Effector CD8-positive, alpha-beta T cell (primary cell): ENCODE data around the gene KCNJ9.
"Not testable (repeated sequence)": the region's sequence is repeated elsewhere in the genome, so short reads cannot be mapped to it uniquely, and the experiment has no call there.

Source experiments
- DNase-seq: peaks from one replicate; lab custom pipeline; 2025; lab: John Stamatoyannopoulos, UW

The KCNJ9 gene

GRCh38 chr1:160103658-160104408 is 22.5 kb downstream of the KCNJ9 start:
- no peak for DNase-seq

- DNase-seq: no peak
Measured at GRCh38 chr1:160104486-160104885, 23.1 kb downstream of the KCNJ9 start.

GRCh38 chr1:160105155-160105554 is 23.8 kb downstream of the KCNJ9 start:
- DNase-seq: no peak

- DNase-seq: no peak
Measured at GRCh38 chr1:160107512-160107911, 26.2 kb downstream of the KCNJ9 start.

GRCh38 chr1:160108888-160109662 is 27.7 kb downstream of the KCNJ9 start:
- DNase-seq: no peak

GRCh38 chr1:160109686-160110085 is 28.3 kb downstream of the KCNJ9 start:
- DNase-seq: no peak

GRCh38 chr1:160111462-160111861 is 30.1 kb downstream of the KCNJ9 start:
- DNase-seq: not testable (repeated sequence)

- DNase-seq: no peak
Measured at GRCh38 chr1:160112357-160112756, 31.0 kb downstream of the KCNJ9 start.

- DNase-seq: no peak
Measured at GRCh38 chr1:160113407-160113806, 32.1 kb downstream of the KCNJ9 start.

GRCh38 chr1:160114085-160114484 is 32.7 kb downstream of the KCNJ9 start:
- no peak for DNase-seq

GRCh38 chr1:160115545-160116282 is 34.4 kb downstream of the KCNJ9 start, which contains the start of gene ATP1A2:
ATP1A2 (plus strand) TSS chr1:160115759; CDS start chr1:160115862, 103 bp downstream.
- no peak for DNase-seq

GRCh38 chr1:160116283-160117147 is 35.2 kb downstream of the KCNJ9 start:
- DNase-seq: no peak

- DNase-seq: no peak
Measured at GRCh38 chr1:160117300-160117699, 36.0 kb downstream of the KCNJ9 start.

GRCh38 chr1:160117709-160118183 is 36.4 kb downstream of the KCNJ9 start:
- DNase-seq: no peak

- no peak for DNase-seq
Measured at GRCh38 chr1:160118928-160119327, 37.6 kb downstream of the KCNJ9 start.

- DNase-seq: no peak
Measured at GRCh38 chr1:160120797-160121196, 39.5 kb downstream of the KCNJ9 start.

GRCh38 chr1:160121388-160121787 is 40.0 kb downstream of the KCNJ9 start:
- DNase-seq: no peak

- no peak for DNase-seq
Measured at GRCh38 chr1:160122978-160123495, 41.7 kb downstream of the KCNJ9 start.

GRCh38 chr1:160123726-160124125 is 42.4 kb downstream of the KCNJ9 start:
- DNase-seq: no peak

GRCh38 chr1:160124705-160125478 is 43.6 kb downstream of the KCNJ9 start:
- no peak for DNase-seq
